Lung (tissue), 16 donors: Measurements from ENCODE around the gene GPAM. TPM values are rescaled to one million over a fixed set of nuclear protein-coding genes. Genes with fewer than 3 reads are reported as not detected.

Experiments used
- ATAC-seq: fragments of 200-7000 bp; cut with Tn5 transposase; one replicate; pipeline ENCODE4 v1.9.1; 2020; ENCODE audit warnings: moderate number of reproducible peaks; ENCODE audit not compliant: insufficient read depth, low FRiP score
- DNase-seq, 3 donors: peaks; one replicate each; pipeline ENCODE4 v3.0.0-alpha.2; 2013 to 2017
- H3K27ac ChIP-seq, 2 donors: one replicate each; pipeline ENCODE4 v1.5.1; 2013; ENCODE audit warnings: mild to moderate bottlenecking in 2 of 2, moderate library complexity in 2 of 2, control low read depth in 1 of 2, inconsistent platforms in 1 of 2, low read depth in 1 of 2, low read length in 1 of 2
- H3K27me3 ChIP-seq, 3 donors: one replicate each; pipeline ENCODE4 v1.5.1; 2013; ENCODE audit warnings: low read length in 2 of 3; ENCODE audit not compliant: control insufficient read depth in 3 of 3, insufficient read depth in 3 of 3
- H3K36me3 ChIP-seq, 4 donors: one replicate each; pipeline ENCODE4 v1.5.1; 2013; ENCODE audit warnings: low read length in 4 of 4, mild to moderate bottlenecking in 1 of 4, moderate library complexity in 1 of 4; ENCODE audit not compliant: control insufficient read depth in 4 of 4, insufficient read depth in 4 of 4
- H3K4me1 ChIP-seq, 5 donors: one replicate each; pipeline ENCODE4 v1.5.1; 2013; ENCODE audit warnings: low read length in 5 of 5, mild to moderate bottlenecking in 2 of 5, moderate library complexity in 1 of 5; ENCODE audit not compliant: control insufficient read depth in 5 of 5, insufficient read depth in 5 of 5
- H3K4me3 ChIP-seq: one replicate; pipeline ENCODE4 v1.5.1; 2013; ENCODE audit warnings: mild to moderate bottlenecking, control low read depth, moderate library complexity
- H3K9ac ChIP-seq, 2 donors: one replicate each; pipeline ENCODE4 v1.5.1; 2013; ENCODE audit warnings: low read length in 2 of 2, control low read depth in 1 of 2; ENCODE audit not compliant: insufficient read depth in 1 of 2
- H3K9me3 ChIP-seq, 4 donors: one replicate each; pipeline ENCODE4 v1.5.1; 2013; ENCODE audit warnings: low read length in 3 of 4, mild to moderate bottlenecking in 1 of 4, moderate library complexity in 1 of 4; ENCODE audit not compliant: control insufficient read depth in 4 of 4, insufficient read depth in 3 of 4
- CTCF ChIP-seq: IDR thresholded peaks from 2 replicates; pipeline ENCODE4 v1.5.1; 2012; ENCODE audit warnings: mild to moderate bottlenecking; ENCODE audit errors: control extremely low read depth, extremely low read depth
- WGBS, 2 donors: extraction: QIAGEN DNeasy Blood & Tissue Kit; methylation state at CpG; one replicate each; pipeline ENCODE4 v1.1.7; 2013; 5-methylcytosine and 5-hydroxymethylcytosine counted together
- long read RNA-seq, 5 donors: transcript quantifications; one replicate each; lab custom pipeline, GENCODE V29; 2026
- polyA plus RNA-seq, 2 donors: library from polyadenylated mRNA; stranded (reverse); fragments of 200-250 nt; gene quantifications; one replicate each; pipeline ENCODE4 v1.2.1, GENCODE V29; 2013
- total RNA-seq, 2 donors: library from RNA; depleted of rRNA in 1 of 2; stranded (reverse); fragments of >200 nt in 1 of 2; gene quantifications; one replicate each; pipeline ENCODE4 v1.2.1, GENCODE V29; 2014 to 2021
- donor health status: control.
- donor health status: control.
- donor health status: Bipolar disorder and iron deficiency.
- donor health status: healthy.
- donor health status: DM: yes; HTN: yes; CAD: no.

GPAM gene
- total RNA-seq (10 to 100 TPM; 13.7 to 21.8 TPM), polyA plus RNA-seq (1 to 10 TPM; 2.7 to 4.0 TPM)
- long read RNA-seq, donor 1, full-length matches to known transcripts, result 2 of 2 reads
- long read RNA-seq, donor 1, partial matches to known transcripts, result 0 of 2 reads
- long read RNA-seq, donor 1, other reads (novel, unspliced or antisense), result 0 of 2 reads
- long read RNA-seq, donor 2, full-length matches to known transcripts, result 1 of 1 reads
- long read RNA-seq, donor 2, partial matches to known transcripts, result 0 of 1 reads
- long read RNA-seq, donor 2, other reads (novel, unspliced or antisense), result 0 of 1 reads
- long read RNA-seq, donor 3, result 0 reads
- long read RNA-seq, donor 4, result 0 reads
- long read RNA-seq, donor 5, full-length matches to known transcripts, result 1 of 17 reads
- long read RNA-seq, donor 5, partial matches to known transcripts, result 16 of 17 reads
- long read RNA-seq, donor 5, other reads (novel, unspliced or antisense), result 0 of 17 reads

- no peaks in the 10 kb centered on the region for H3K9me3 ChIP-seq
- peak within 1 kb of the TSS; percentile 95 for H3K4me3 ChIP-seq
- no peak for TF ChIP-seq CTCF
- no peaks in the 10 kb centered on the region for H3K27me3 ChIP-seq
- peaks cover 0 to 18% (median 0%) of the 10 kb centered on the region in 4 donors for H3K36me3 ChIP-seq
- peak within 1 kb of the TSS; percentile 63 to 83 for H3K27ac ChIP-seq
- ATAC-seq, result peak; percentile 98
- DNase-seq, result peak; percentile 95 to 97 (median 96)
- 0% methylated on average over 46 of the region's 46 CpGs for WGBS, 2 donors
- peaks cover 0 to 16% (median 2%) of the 10 kb centered on the region in 5 donors for H3K4me1 ChIP-seq
- peak within 1 kb of the TSS; percentile 92 to 96 for H3K9ac ChIP-seq
Observed at GRCh38 chr10:112183329-112184051, at the start of gene GPAM. TSS of gene GPAM (minus strand) at chr10:112183765. CDS start at chr10:112181784, 1,981 bp downstream.

GRCh38 chr10:112232670-112233069 lies 49.1 kb upstream of the GPAM start:
- Histone ChIP-seq H3K27me3 (no peaks in the 10 kb centered on the region), H3K27ac (peak overlapping the region in 1 of 2 donors; percentile 23), H3K9me3 (no peaks in the 10 kb centered on the region), H3K36me3 (no peaks in the 10 kb centered on the region), H3K4me1 (peaks cover 0 to 4% (median 0%) of the 10 kb centered on the region in 5 donors), H3K9ac (no peak overlapping the region), H3K4me3 (no peak overlapping the region)
- ATAC-seq, result peak; percentile 60
- no peak for TF ChIP-seq CTCF
- WGBS, 2 donors, result 44 to 56% methylated on average over 6 of the region's 6 CpGs
- no peak for DNase-seq

DNA sequence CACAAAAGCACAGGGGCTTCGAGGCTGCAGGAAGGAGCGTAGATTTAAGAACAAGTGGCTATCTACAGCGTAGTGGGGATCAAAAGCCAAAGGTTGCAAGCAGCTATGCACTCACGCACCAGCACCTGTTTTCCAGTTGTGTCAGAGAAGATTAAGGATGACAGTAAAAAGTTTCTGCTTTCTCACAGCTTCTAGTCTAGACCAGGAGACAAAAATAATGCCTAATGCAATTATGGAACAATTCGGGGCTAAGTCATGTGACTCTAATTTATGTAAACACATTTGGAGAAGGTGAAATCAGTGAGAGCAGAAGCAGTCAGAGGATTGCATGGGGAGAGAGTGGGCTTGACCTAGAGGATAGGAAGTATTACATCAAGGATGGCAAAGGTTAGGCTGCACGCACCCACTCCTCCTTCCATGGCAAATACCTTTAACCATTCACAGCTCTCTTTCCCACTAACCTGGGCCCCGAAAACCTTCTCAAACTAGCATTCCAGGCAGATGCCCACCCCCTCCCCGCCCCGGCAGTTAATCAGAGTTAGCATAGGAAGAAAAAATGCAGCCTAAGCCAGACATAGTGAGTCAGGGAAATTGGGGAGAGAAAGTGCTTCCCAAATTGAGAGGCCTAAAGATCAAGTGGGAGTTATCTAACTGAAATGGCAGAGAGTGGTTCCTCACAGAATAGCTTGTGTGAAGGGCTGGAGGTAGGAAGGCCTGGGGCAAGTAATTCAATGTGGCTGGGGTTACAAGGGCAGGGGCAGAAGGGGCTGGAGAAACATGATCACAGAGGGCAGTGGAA lies 48.2 kb upstream of the GPAM start:
- H3K9ac ChIP-seq, result no peak overlapping the region
- peaks cover 0 to 4% (median 0%) of the 10 kb centered on the region in 5 donors for H3K4me1 ChIP-seq
- TF ChIP-seq CTCF, result no peak
- H3K27me3 ChIP-seq, result no peaks in the 10 kb centered on the region
- ATAC-seq, result no peak
- no peak overlapping the region for H3K27ac ChIP-seq
- 65 to 78% methylated on average over 9 of the region's 9 CpGs for WGBS, 2 donors
- H3K36me3 ChIP-seq, result no peaks in the 10 kb centered on the region
- DNase-seq, result no peak
- no peak overlapping the region for H3K4me3 ChIP-seq
- H3K9me3 ChIP-seq, result no peaks in the 10 kb centered on the region
